HG02678 (cell line): Measurements from ENCODE around the gene ADAMTS7.
"Not testable (repeated sequence)": the region's sequence is repeated elsewhere in the genome, so short reads cannot be mapped to it uniquely, and the experiment has no call there.

Experiments
- ATAC-seq: cut with Tn5 transposase; IDR thresholded peaks from one replicate; pipeline ENCODE4 v1.9.1; 2021; ENCODE audit warnings: mild to moderate bottlenecking, moderate library complexity; ENCODE audit not compliant: unreplicated experiment

ADAMTS7 gene

GRCh38 chr15:78830514-78831228 is 19.4 kb upstream of the ADAMTS7 start:
- no peak for ATAC-seq

GRCh38 chr15:78828920-78829319 is 17.7 kb upstream of the ADAMTS7 start:
- no peak for ATAC-seq

- ATAC-seq: no peak
Measured at GRCh38 chr15:78822514-78822913, 11.2 kb upstream of the ADAMTS7 start.

- peak; percentile 14 for ATAC-seq
Measured at GRCh38 chr15:78811825-78812183, 540 bp upstream of the ADAMTS7 start.

GRCh38 chr15:78810362-78811123 is 721 bp downstream of the ADAMTS7 start:
- ATAC-seq: no peak

- ATAC-seq: no peak
Measured at GRCh38 chr15:78810003-78810361, 1.3 kb downstream of the ADAMTS7 start.

GRCh38 chr15:78808550-78808949 is 2.7 kb downstream of the ADAMTS7 start:
- ATAC-seq: no peak

- no peak for ATAC-seq
Measured at GRCh38 chr15:78807359-78807758, 3.9 kb downstream of the ADAMTS7 start.

GRCh38 chr15:78804391-78804792 is 6.9 kb downstream of the ADAMTS7 start:
- ATAC-seq: no peak

GRCh38 chr15:78800806-78801205 is 10.5 kb downstream of the ADAMTS7 start:
- no peak for ATAC-seq

GRCh38 chr15:78800189-78800588 is 11.1 kb downstream of the ADAMTS7 start:
- no peak for ATAC-seq

GRCh38 chr15:78799102-78799501 is 12.2 kb downstream of the ADAMTS7 start:
- ATAC-seq: not testable (repeated sequence)

GRCh38 chr15:78798355-78798754 is 12.9 kb downstream of the ADAMTS7 start:
- not testable (repeated sequence) for ATAC-seq

- ATAC-seq: no peak
Measured at GRCh38 chr15:78797951-78798350, 13.3 kb downstream of the ADAMTS7 start.

GRCh38 chr15:78796510-78796909 is 14.8 kb downstream of the ADAMTS7 start:
- ATAC-seq: no peak

GRCh38 chr15:78795043-78795442 is 16.2 kb downstream of the ADAMTS7 start:
- no peak for ATAC-seq

- not testable (repeated sequence) for ATAC-seq
Measured at GRCh38 chr15:78794446-78794845, 16.8 kb downstream of the ADAMTS7 start.

GRCh38 chr15:78791357-78791756 is 19.9 kb downstream of the ADAMTS7 start:
- no peak for ATAC-seq

GRCh38 chr15:78790027-78790426 is 21.2 kb downstream of the ADAMTS7 start:
- ATAC-seq: no peak

GRCh38 chr15:78789615-78790014 is 21.6 kb downstream of the ADAMTS7 start:
- ATAC-seq: no peak

- no peak for ATAC-seq
Measured at GRCh38 chr15:78788016-78788660, 23.1 kb downstream of the ADAMTS7 start.

GRCh38 chr15:78782402-78782801 is 28.9 kb downstream of the ADAMTS7 start:
- not testable (repeated sequence) for ATAC-seq
